HG02943 (cell line): ENCODE data around the gene ULK4.
"Not testable (repeated sequence)": the region's sequence is repeated elsewhere in the genome, so short reads cannot be mapped to it uniquely, and the experiment has no call there.

Source experiments
- ATAC-seq: cut with Tn5 transposase; IDR thresholded peaks from one replicate; pipeline ENCODE4 v1.9.1; 2021; ENCODE audit warnings: mild to moderate bottlenecking, low read depth, moderate library complexity; ENCODE audit not compliant: unreplicated experiment

Gene ULK4

GRCh38 chr3:41697702-41698101 is 264.2 kb downstream of the ULK4 start:
- ATAC-seq = no peak

DNA sequence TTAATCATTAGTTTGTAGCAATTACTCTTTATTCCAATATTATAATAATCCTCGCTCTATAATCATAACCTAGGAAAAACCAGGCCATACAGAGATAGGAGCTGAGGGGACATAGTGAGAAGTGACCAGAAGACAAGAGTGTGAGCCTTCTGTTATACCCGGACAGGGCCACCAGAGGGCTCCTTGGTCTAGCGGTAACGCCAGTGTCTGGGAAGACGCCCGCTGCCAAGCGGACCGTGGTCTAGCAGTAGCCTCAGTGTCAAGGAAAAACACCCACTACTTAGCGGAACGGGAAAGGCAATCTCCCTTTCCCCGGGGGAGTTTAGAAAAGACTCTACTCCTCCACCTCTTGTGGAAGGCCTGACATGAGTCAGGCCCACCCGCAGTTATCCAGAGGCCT is 266.1 kb downstream of the ULK4 start:
- not testable (repeated sequence) for ATAC-seq

GRCh38 chr3:41693799-41694198 is 268.1 kb downstream of the ULK4 start:
- no peak for ATAC-seq

DNA sequence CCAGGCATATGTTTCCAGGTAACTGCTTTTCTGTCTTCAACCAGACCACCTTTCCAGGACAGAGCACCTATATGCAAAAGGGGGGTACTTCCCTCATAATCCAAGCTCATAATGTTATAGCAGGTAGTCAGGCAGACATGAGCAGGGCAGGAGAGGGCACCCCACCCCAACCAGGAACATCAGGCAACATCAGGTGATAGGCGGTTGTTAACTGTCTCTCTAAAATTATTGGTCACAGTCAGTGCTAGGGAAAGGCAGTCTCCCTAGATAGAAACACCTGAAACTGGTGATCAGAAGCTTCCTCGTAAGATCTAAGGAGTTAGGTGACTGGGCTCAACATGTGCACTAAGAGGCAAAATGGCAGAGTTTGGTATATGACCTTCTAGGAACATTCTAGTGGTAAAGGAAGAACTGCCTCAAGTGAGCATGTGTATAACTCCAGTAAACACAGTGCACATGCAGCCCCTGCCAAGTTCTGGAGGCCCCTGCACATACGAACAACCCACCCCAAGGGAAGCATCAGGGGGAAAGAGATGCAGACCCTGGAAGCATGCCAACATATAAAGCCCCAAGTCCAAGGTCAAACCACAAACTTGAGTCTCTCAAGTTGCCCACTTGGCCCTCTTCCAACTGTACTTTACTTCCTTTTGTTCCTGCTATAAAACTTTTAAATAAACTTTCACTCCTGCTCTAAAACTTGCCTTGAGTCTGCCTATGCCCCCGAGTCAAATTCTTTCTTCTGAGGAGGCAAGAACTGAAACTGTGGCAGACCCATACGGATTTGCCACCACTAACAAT is 270.9 kb downstream of the ULK4 start:
- ATAC-seq = no peak

DNA sequence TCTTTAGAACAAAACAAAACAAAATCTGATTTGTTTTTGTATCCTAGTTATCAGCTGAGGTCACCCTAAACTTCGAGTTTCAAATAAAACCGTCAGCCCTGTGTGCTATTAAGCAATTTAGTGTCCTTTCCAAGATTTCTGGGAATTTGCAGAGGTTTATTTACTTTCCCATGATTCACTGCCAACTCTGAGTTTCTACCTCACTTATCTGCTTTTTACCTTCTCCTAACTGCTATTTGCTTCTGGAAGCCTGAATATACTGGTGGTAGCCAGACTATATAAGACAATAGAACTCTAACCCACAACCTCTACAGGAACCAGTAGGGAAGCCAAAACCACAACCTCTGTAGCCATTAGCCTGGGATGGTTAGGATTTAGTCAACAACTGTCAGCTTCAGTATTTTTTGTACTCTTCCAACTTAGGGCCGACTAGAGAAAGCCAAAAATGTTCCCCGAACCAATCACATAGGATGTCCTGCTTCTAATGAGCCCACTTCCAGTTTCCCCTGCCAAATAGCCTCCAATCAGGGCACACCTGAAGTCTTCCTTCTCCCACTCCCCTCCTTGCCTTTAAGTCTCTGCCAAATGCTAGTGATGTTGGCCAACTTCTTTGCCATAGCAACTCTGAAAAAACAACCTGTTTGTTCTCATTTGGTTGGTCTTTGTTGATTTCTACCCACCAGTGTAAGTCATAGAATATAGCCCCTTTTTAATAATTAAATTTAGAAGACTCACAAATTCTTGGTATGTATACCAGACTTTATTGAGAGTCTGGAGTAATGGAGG is 273.1 kb downstream of the ULK4 start:
- no peak for ATAC-seq

GRCh38 chr3:41684797-41685735 is 276.8 kb downstream of the ULK4 start:
- ATAC-seq = no peak

DNA sequence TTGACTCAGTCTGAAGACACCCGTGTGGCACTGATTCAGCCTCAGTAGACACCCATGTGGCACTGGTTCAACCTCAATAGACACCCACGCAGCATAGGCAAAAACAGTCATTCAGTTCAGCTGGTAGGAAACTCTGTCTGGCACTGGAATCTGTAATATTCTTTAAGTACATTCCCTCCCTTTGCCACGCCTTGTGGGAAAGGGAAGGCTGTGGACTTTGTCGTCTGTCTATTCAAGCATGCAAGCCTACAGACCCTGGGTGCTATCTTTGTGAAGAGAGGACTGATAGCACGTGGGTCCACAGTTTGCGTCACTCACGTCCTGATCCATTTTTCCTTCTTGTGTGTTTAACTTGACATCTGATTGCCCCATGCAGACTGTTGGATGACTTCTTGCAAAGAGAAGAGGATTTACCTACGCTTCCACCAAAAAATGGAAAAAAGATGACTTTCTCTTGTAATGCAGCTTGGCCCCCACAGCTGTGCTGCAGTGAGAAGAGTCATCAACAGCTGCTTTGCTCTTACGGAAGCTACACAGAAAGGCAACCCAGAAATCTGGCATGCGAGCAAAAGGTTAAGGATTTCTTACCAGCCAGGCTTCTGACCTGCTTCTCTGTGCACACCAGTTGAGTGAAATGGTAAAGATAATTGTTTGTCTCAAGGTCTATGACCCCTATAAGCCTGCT is 278.1 kb downstream of the ULK4 start:
- no peak for ATAC-seq

DNA sequence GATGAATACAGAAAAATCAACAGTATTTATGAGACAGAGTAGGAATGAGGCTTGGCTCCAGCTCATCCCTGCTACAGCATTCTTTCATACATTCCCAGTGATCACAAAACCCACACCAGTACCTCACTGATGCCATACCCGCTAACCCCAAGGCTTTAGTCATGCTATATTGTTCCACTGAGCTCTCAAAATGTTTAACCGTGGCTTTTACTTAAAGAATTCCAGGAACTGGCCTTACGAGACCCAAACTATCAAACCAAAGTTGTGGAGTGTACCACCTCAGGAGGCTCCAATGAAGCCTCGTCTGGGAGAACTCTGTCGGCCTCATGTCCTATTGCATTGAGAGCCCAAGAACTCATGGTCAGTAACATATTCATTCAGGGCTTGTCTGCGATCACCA is 278.9 kb downstream of the ULK4 start:
- ATAC-seq = no peak

GRCh38 chr3:41682382-41682781 is 279.5 kb downstream of the ULK4 start:
- ATAC-seq = no peak

DNA sequence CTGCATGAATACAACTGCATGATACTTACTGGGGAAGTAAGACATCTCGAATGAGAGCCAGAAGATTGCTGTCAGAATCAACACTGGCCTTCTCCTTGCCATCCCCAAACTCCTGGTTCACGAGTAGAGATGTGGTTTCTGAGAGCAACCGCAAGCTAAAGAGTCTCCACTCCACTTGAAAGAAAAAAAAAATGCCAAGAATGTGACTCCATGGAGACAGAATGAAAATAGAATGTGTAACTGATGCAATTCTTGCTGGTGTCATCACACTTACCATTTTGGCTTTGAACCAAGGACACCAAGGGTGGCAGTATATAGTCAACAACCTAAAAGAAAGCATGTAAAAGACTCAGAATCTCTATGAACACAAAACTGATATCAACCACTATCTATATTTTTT is 280.4 kb downstream of the ULK4 start:
- no peak for ATAC-seq

DNA sequence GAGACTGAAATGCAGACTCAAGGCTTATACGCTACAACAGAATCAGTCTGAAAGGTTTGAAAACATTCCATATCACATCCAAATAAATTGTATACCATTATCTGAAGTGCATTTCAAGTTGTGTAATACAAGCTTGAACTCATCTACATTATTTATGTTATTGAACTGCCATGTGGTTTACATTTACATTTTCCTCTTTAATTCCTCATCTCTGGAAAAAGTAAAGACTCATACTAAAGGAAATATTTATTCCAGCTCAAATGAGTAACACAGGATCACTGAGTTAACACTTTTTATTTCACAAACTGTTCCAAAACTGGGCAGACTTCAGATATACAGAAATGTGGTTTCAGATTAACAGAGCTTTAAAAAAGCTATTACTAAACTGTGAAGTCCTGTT is 282.5 kb downstream of the ULK4 start:
- no peak for ATAC-seq

DNA sequence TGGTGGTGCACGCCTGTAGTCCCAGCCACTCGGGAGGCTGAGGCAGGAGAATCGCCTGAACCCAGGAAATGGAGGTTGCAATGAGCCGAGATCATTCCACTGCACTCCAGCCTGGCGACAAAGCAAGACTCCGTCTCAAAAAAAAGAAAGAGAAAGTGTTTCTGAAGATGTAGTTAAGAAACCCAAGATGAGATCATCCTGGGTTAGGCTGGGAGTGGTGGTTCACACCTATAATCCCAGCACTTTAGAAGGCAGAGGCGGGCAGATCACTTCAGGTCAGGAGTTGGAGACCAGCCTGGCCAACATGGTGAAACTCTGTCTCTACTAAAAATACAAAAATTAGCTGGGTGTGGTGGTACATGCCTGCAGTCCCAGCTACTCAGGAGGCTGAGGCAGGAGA is 286.8 kb downstream of the ULK4 start:
- not testable (repeated sequence) for ATAC-seq

DNA sequence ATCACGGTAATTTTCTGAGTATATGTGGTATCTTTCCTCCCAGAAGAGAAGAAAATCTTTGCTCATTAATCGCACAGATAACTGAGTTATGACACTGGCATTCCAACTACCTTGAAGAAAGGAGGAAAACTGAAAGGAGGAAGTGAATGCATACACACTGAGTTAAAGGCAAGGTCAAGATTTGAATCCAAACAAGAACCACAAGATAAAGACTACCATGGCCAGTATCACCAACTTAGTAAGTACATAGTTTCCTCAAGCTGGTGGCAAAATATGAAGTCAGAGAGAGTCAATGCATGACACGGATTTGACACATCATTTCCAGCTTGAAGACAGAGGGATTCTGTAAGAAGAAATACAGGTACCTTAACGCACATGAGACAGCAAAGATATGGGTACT is 287.5 kb downstream of the ULK4 start:
- ATAC-seq = no peak

- no peak for ATAC-seq
These were observed 288.3 kb downstream of the ULK4 start for GRCh38 chr3:41673650-41674049.

GRCh38 chr3:41668379-41668778 is 293.5 kb downstream of the ULK4 start:
- ATAC-seq = no peak

DNA sequence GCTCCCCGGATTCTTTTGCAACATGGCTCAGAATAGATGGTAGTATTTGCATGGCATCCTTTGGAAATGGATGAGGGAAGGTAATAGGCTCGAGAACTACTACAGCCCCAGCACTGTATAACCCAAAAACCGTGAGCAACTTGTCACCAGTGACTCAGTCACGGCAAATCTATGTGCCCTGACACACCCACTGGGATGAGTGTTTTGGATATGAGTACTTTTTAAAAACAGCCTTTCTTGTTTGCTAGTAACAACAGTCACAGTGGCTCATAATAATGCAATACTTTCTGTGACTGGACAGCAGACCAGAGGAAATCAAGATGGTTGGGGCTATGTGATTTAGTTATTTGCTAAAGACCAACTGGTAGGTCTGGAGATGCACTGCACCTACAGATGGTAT is 299.6 kb downstream of the ULK4 start:
- ATAC-seq = no peak

- no peak for ATAC-seq
These were observed 300.1 kb downstream of the ULK4 start for GRCh38 chr3:41661796-41662195.

- no peak for ATAC-seq
These were observed 301.4 kb downstream of the ULK4 start for GRCh38 chr3:41660510-41660909.

GRCh38 chr3:41653571-41654239 is 308.2 kb downstream of the ULK4 start:
- ATAC-seq = no peak

- no peak for ATAC-seq
These were observed 309.0 kb downstream of the ULK4 start for GRCh38 chr3:41652931-41653330.
